AG04450 (cell line): ENCODE results near the gene FBXO24. TPM values are rescaled to one million over a fixed set of nuclear protein-coding genes. Genes with fewer than 3 reads are reported as not detected.
A peak's percentile ranks its signal among the peaks of the same experiment; 100 is the strongest.

Source experiments
- CTCF ChIA-PET: fragments of 300-600, 350-600 bp; formaldehyde crosslinking; extraction: SDS; loops from one replicate; lab custom pipeline; 2022; ENCODE audit warnings: antibody characterized with exemption, inconsistent platforms; lab: Charles Lee
- POLR2A ChIA-PET: fragments of 350-600 bp; formaldehyde crosslinking; extraction: SDS; loops from one replicate; lab custom pipeline; 2021; ENCODE audit warnings: antibody characterized with exemption, inconsistent platforms; lab: Yijun Ruan, JAX
- DNase-seq: peaks from one replicate; pipeline ENCODE4 v3.0.0-alpha.2; 2011; ENCODE audit warnings: low read depth, low spot score
- H3K27ac ChIP-seq: one replicate; pipeline ENCODE4 v1.5.1; 2012; ENCODE audit warnings: low read depth, low read length, control low read depth
- H3K27me3 ChIP-seq: one replicate; pipeline ENCODE4 v1.6.0; 2012; ENCODE audit warnings: low read length; ENCODE audit not compliant: control insufficient read depth, insufficient read depth
- H3K4me3 ChIP-seq: 2 replicates; pipeline ENCODE4 v1.5.1; 2011; ENCODE audit warnings: mild to moderate bottlenecking, low read depth, low read length, control low read depth
- H3K9me3 ChIP-seq: 2 replicates; pipeline ENCODE4 v1.5.1; 2012; ENCODE audit warnings: low read length; ENCODE audit not compliant: control insufficient read depth, insufficient read depth
- CTCF ChIP-seq: IDR thresholded peaks from 2 replicates; pipeline ENCODE4 v1.5.1; 2011; ENCODE audit warnings: low read depth, low read length, control low read depth, inconsistent platforms
- polyA plus RNA-seq: library from polyadenylated mRNA; depleted of rRNA; stranded (reverse); fragments of >200 nt; gene quantifications from 2 replicates; pipeline ENCODE4 v1.2.3, GENCODE V29; 2011

The FBXO24 gene
- polyA plus RNA-seq, 1 experiment: 0.29 TPM

DNA sequence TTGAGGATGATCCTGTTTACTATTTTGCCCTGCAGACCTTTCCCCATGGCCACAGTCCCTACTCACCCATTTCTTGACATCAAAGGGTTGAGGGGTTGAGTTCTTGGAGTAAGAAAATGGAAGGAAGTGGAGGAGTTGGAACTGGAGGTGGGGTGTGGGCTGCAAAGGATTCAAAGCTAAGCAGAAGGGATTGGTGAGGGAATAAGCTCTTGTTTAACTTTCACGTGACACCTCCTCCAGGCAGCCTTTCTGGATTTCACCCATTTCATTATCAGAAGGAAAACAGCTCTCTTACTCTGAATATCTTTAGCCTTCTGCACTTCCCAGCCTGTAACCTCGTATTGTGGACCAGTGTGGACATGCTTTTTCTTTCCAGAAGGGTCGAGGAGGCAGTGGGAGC is 39.9 kb downstream of the FBXO24 start:
- Histone ChIP-seq H3K4me3 (peak overlapping the region; percentile 53), H3K27me3 (no peaks in the 10 kb centered on the region), H3K27ac (no peak overlapping the region), H3K9me3 (no peaks in the 10 kb centered on the region)
- DNase-seq: no peak
- TF ChIP-seq CTCF: no peak
- ChIA-PET POLR2A (interaction anchor here (0.5 to 1.5 kb wide), 4 partner anchors 14 to 80 kb away, joined by 3 to 7 read pairs (median 6); partner anchors contain the start of genes FBXO24, LRCH4, MOSPD3 and PCOLCE), CTCF (interaction anchor here (1.0 kb wide), 1 partner anchor 100 kb away, joined by 3 read pairs; no protein-coding TSS in a partner anchor)

- no peak for TF ChIP-seq CTCF
- H3K27me3 ChIP-seq: no peaks in the 10 kb centered on the region
- DNase-seq: peak; percentile 59
- no peaks in the 10 kb centered on the region for H3K9me3 ChIP-seq
- ChIA-PET POLR2A (interaction anchor here (0.5 to 1.5 kb wide), 4 partner anchors 14 to 79 kb away, joined by 3 to 7 read pairs (median 6); partner anchors contain the start of genes FBXO24, LRCH4, MOSPD3 and PCOLCE), CTCF (interaction anchor here (1.0 to 1.3 kb wide), 2 partner anchors 17 to 99 kb away, joined by 3 read pairs; no protein-coding TSS in a partner anchor)
- H3K4me3 ChIP-seq: peak overlapping the region; percentile 53
- H3K27ac ChIP-seq: no peak overlapping the region
These were observed 40.6 kb downstream of the FBXO24 start for GRCh38 chr7:100626530-100627237.

DNA sequence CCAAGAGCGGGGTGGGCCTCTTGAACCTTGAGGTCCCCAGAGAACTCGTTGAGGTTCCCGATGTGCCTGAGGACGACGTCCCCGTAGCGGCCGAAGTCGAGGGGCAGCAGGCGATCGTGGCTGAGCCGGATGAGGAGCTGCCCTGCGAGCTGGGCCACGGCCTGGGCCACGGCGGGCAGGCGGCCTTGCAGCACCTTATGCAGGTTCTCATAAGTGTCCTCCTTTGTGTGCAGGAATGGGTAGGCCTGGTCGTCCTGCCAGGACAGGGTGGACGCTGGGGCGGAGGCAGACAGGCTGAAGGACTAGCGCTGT is 41.1 kb downstream of the FBXO24 start:
- H3K4me3 ChIP-seq: no peak overlapping the region
- POLR2A ChIA-PET: interaction anchor here (1.2 to 1.5 kb wide), 2 partner anchors 15 to 41 kb away, joined by 3 to 7 read pairs; partner anchors contain the start of genes FBXO24, LRCH4 and MOSPD3

GRCh38 chr7:100629117-100629716 is 43.1 kb downstream of the FBXO24 start:
- Histone ChIP-seq H3K9me3 (no peaks in the 10 kb centered on the region), H3K27ac (no peak overlapping the region), H3K4me3 (no peak overlapping the region), H3K27me3 (peaks cover 9% of the 10 kb centered on the region)
- CTCF ChIA-PET: interaction anchor here (0.6 kb wide), 1 partner anchor 187 kb away, joined by 3 read pairs; no protein-coding TSS in a partner anchor
- DNase-seq: no peak
- TF ChIP-seq CTCF: peak; percentile 30
- POLR2A ChIA-PET: no interaction called here

More for the DNA sequence above, 41.1 kb downstream of the FBXO24 start:
- CTCF ChIA-PET: interaction anchor here (1.0 to 1.3 kb wide), 2 partner anchors 17 to 99 kb away, joined by 3 read pairs; no protein-coding TSS in a partner anchor
- Histone ChIP-seq H3K9me3 (no peaks in the 10 kb centered on the region), H3K27ac (no peak overlapping the region), H3K27me3 (no peaks in the 10 kb centered on the region)
- no peak for TF ChIP-seq CTCF
- no peak for DNase-seq
